ENCODE results near the gene CLDN7.
"Not testable (repeated sequence)": the region's sequence is repeated elsewhere in the genome, so short reads cannot be mapped to it uniquely, and the experiment has no call there.

CLDN7 gene

GRCh38 chr17:7256766-7257456 lies 5.4 kb downstream of the CLDN7 start:
- no peak for DNase-seq (ENCODE audit: low read depth)

GRCh38 chr17:7254511-7254910 lies 7.8 kb downstream of the CLDN7 start:
- no peak for DNase-seq (ENCODE audit: low read depth)

DNA sequence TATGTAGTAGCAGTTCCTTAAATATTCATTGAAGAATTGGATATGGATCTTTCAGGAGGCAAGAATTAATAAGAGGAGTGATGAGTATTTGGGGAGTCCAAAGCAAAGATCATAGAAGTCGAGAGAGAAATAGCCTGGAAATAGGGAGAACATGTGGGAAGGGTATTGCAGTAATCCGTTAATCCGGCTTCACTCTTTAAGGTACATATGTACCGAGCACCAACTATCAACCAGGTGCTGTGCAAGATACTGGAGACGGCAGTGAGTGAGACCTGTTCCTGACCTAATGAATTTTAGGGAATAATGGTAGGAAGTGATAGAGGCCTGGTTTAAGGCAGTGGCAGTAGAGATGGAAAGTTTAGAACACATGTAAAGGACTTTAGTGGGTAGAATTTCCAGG lies 9.2 kb downstream of the CLDN7 start:
- no peak for DNase-seq (ENCODE audit: low read depth)

- DNase-seq (ENCODE audit: low read depth) = peak; percentile 96
These were observed 9.9 kb downstream of the CLDN7 start, which contains the start of gene ELP5 for GRCh38 chr17:7252176-7253043. Gene ELP5 (plus strand): TSS chr17:7252215. CDS start chr17:7252551, 336 bp downstream.

DNA sequence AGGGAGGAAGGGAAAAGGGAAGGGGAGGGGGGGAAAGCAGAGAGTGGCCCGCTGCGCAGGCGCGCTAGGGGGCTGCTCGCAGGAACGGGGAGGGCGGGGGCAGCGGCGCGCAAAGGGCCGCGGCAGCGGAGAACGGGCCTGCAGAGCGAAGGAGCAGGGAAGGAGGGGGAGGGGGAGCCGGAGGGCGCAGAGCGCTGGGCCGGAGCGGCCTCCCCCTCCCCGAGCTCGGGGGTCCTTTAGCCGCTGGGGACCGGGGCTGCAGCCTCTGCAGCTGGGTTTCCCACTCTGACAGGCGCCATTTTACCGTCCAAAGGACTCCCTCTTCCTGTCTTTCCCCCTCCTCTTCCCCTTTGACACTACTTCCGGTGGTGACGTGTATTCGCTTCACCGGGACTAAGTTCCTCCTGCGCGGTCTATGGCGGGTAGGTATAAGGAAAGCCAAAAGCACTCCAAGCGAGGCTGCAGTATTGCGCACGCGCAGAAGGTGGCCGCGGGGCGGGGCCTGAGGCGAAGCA lies 10.6 kb downstream of the CLDN7 start, which contains the start of gene CTDNEP1:
Gene CTDNEP1 (minus strand): TSS at position 74 of the 515 bp plus-strand sequence. CDS start 438 bp downstream, outside the sequence.
- peak; percentile 100 for DNase-seq (ENCODE audit: low read depth)

GRCh38 chr17:7250695-7251627 lies 11.3 kb downstream of the CLDN7 start:
- DNase-seq (ENCODE audit: low read depth) = no peak

- DNase-seq (ENCODE audit: low read depth) = no peak
These were observed 12.4 kb downstream of the CLDN7 start for GRCh38 chr17:7249830-7250229.

- DNase-seq (ENCODE audit: low read depth) = no peak
These were observed 13.1 kb downstream of the CLDN7 start for GRCh38 chr17:7249214-7249613.

DNA sequence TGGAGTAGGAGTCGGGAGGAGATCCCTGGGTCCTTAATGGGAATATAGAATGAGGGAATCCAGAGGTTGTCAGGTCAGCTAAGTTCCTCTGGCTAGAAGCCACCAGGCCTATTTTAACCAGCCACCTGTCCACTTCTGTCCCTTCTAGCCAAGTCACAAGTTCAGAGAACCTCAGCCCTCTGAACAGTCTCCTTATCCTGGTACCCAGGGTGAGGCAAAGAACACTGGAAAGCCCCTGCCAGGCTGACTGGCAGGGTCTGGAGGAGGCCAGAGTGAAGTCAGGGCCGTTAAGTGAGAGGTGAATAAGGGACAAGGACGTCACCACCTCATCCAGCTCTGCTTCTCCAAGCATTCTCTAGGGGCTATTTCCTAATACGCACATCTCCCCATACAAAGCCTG lies 13.5 kb downstream of the CLDN7 start:
- no peak for DNase-seq (ENCODE audit: low read depth)

GRCh38 chr17:7246779-7247178 lies 15.5 kb downstream of the CLDN7 start:
- no peak for DNase-seq (ENCODE audit: low read depth)

GRCh38 chr17:7243838-7244237 lies 18.4 kb downstream of the CLDN7 start:
- DNase-seq (ENCODE audit: low read depth) = not testable (repeated sequence)

DNA sequence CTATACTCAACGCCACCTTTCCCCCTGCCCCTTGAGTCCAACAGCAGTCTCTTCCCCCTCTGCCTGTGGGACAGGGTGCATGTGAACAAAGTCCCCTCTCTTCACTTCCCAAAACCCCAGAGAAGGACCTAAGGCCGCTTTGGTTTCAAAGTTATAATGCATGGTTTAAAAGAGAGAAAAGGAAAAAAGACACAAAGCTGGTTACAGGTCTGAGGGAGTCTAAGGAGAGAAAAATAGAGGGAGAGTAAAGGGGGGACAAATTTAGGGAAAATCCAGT lies 18.9 kb downstream of the CLDN7 start:
- DNase-seq (ENCODE audit: low read depth) = no peak

- DNase-seq (ENCODE audit: low read depth) = peak; percentile 98
These were observed 19.4 kb downstream of the CLDN7 start for GRCh38 chr17:7242717-7243452.

- peak; percentile 93 for DNase-seq (ENCODE audit: low read depth)
These were observed 20.2 kb downstream of the CLDN7 start, which contains the start of gene GABARAP for GRCh38 chr17:7241783-7242716. Gene GABARAP (minus strand): TSS chr17:7242449. CDS start chr17:7242330, 119 bp downstream.

DNA sequence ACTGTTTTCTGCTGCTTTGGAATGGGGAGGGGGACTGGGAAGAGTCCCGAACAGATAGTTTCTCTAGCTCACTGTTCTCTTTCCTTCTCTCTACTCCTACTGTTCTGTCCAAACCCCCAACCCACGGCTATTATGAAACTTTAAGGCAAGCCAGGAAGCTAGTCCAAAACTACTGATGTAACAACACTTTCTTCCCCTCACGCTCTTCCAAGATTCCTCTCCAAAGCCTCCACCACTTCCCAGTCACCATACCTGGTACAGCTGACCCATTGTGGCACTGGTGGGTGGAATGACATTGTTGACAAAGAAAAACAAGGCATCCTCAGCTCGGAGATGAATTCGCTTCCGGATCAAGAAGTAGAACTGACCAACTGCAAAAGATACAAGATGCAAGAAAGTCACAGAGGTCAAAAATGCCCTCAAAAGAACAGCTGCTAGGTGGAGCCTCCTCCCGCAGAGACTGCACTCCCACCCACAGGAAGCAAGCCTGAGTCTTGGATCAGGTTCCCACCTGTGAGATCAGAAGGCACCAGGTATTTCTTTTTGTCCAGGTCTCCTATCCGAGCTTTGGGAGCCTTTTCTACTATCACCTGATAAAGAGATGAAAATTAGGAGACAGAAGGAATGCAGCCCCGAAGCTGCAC lies 21.1 kb downstream of the CLDN7 start:
- no peak for DNase-seq (ENCODE audit: low read depth)

- DNase-seq (ENCODE audit: low read depth) = no peak
These were observed 21.9 kb downstream of the CLDN7 start for GRCh38 chr17:7240375-7240774.

- DNase-seq (ENCODE audit: low read depth) = peak; percentile 100
These were observed 22.9 kb downstream of the CLDN7 start, which contains the start of gene PHF23 for GRCh38 chr17:7239091-7240027. Gene PHF23 (minus strand): TSS chr17:7239457. CDS start chr17:7239279, 178 bp downstream.

DNA sequence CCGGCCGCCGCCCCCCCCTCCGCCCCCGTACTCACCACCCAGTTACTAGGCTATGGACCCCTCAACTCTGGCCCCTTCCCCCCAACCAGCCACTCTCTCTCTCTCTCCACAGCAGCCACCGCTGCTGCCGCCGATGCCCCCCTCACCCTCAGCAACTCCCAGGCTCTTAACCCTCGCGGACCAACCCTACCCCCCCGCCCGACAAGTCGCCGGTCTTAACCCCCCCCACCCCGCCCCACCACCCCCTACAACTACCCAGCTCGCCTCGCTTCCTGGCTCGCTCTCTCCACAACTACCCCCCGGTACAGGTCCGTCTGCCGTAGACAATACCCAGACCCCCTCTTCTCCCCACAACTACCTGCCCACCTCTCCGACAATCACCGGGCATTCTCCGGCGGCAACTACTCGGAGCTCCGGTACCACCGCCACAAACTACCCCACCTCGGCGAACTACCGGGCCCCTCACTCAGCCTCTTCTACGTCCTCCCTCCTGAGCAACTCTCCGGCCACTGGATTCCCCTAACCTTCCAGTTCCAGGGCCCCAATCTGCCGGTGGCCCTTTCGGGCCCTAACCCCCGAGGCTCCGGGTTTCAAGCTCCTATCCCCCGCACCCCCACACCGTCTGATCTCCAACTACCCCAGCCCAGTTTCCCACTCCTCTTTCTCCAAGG lies 23.7 kb downstream of the CLDN7 start:
- DNase-seq (ENCODE audit: low read depth) = peak; percentile 50
